H1 (cell line): Measurements from ENCODE around the gene TENT4B. TPM values are rescaled to one million over a fixed set of nuclear protein-coding genes. Genes with fewer than 3 reads are reported as not detected.

Experiments used
- CTCF ChIA-PET: fragments of 300-600 bp; sonication (Branson Sonifier 250); formaldehyde crosslinking; loops from one replicate; lab custom pipeline; 2021; ENCODE audit not compliant: partially characterized antibody; lab: Charles Lee
- POLR2A ChIA-PET: fragments of 300-600 bp; sonication (Branson Sonifier 250); formaldehyde crosslinking; loops from one replicate; lab custom pipeline; 2021; ENCODE audit warnings: inconsistent platforms; ENCODE audit not compliant: partially characterized antibody; lab: Charles Lee
- DNase-seq, 2 experiments: peaks; one replicate each; pipeline versions ENCODE4 v3.0.0 to v3.0.0-alpha.2; 2010 to 2022; ENCODE audit warnings: low spot score in 2 of 2, low read depth in 1 of 2, mixed read lengths in 1 of 2
- FAIRE-seq: peaks from 2 replicates; lab custom pipeline; 2011; peaks lifted over from hg19 to GRCh38; lab: Jason Lieb, UNC
- H2AFZ ChIP-seq: 2 replicates; pipeline ENCODE4 v1.8.1; 2012; ENCODE audit warnings: low read length, inconsistent platforms
- H2AK5ac ChIP-seq: 2 replicates; pipeline ENCODE4 v1.6.1; 2013; ENCODE audit warnings: low read depth, low read length
- H2BK120ac ChIP-seq: replicated peaks from 2 replicates; pipeline ENCODE3; 2013; ENCODE audit warnings: low read depth, low read length, inconsistent platforms
- H2BK12ac ChIP-seq: 2 replicates; pipeline ENCODE4 v1.6.1; 2013; ENCODE audit warnings: low read depth, low read length
- H2BK15ac ChIP-seq: 2 replicates; pipeline ENCODE4 v1.6.1; 2013; ENCODE audit warnings: low read length
- H2BK20ac ChIP-seq: 2 replicates; pipeline ENCODE4 v1.6.1; 2013; ENCODE audit warnings: low read length
- H2BK5ac ChIP-seq: 2 replicates; pipeline ENCODE4 v1.6.1; 2013; ENCODE audit warnings: low read depth, low read length
- H3K14ac ChIP-seq: 2 replicates; pipeline ENCODE4 v1.6.1; 2013; ENCODE audit warnings: inconsistent platforms; ENCODE audit not compliant: insufficient read length
- H3K18ac ChIP-seq: 2 replicates; pipeline ENCODE4 v1.6.1; 2013; ENCODE audit warnings: low read length; ENCODE audit errors: extremely low read depth
- H3K23ac ChIP-seq: 2 replicates; pipeline ENCODE4 v1.6.1; 2013; ENCODE audit warnings: inconsistent platforms; ENCODE audit not compliant: insufficient read length
- H3K23me2 ChIP-seq: 2 replicates; pipeline ENCODE4 v1.6.1; 2013; ENCODE audit warnings: low read depth, low read length
- H3K27ac ChIP-seq: 2 replicates; pipeline ENCODE4 v1.6.1; 2011; ENCODE audit warnings: low read depth, low read length, inconsistent platforms
- H3K27me3 ChIP-seq, 4 experiments: replicated peaks in 1 of 4; 1 replicate in 1 of 4; 2 replicates in 3 of 4; pipeline versions ENCODE4 v1.6.1 to v1.8.1; 2011 to 2013; ENCODE audit warnings: low read length in 3 of 4, mild to moderate bottlenecking in 3 of 4, inconsistent platforms in 2 of 4, mixed read lengths in 2 of 4, moderate library complexity in 1 of 4; ENCODE audit not compliant: control insufficient read depth in 3 of 4, insufficient read depth in 3 of 4; ENCODE audit errors: extremely low read depth in 1 of 4
- H3K36me3 ChIP-seq, 4 experiments: 2 replicates each; pipeline versions ENCODE4 v1.6.1 to v1.8.1; 2011 to 2013; ENCODE audit warnings: mild to moderate bottlenecking in 4 of 4, low read length in 3 of 4, moderate library complexity in 2 of 4, control low read depth in 1 of 4, inconsistent platforms in 1 of 4; ENCODE audit not compliant: insufficient read depth in 4 of 4, control insufficient read depth in 2 of 4
- H3K4ac ChIP-seq: replicated peaks from 2 replicates; pipeline ENCODE3; 2013; ENCODE audit warnings: low read length, low read depth, mixed read lengths, inconsistent platforms; ENCODE audit not compliant: insufficient read length
- H3K4me1 ChIP-seq, 4 experiments: replicated peaks in 1 of 4; 1 replicate in 1 of 4; 2 replicates in 3 of 4; pipeline versions ENCODE4 v1.6.1 to v1.8.1; 2011 to 2013; ENCODE audit warnings: low read length in 3 of 4, inconsistent platforms in 2 of 4, mixed read lengths in 1 of 4; ENCODE audit not compliant: insufficient read depth in 4 of 4, control insufficient read depth in 3 of 4
- H3K4me2 ChIP-seq, 2 experiments: 2 replicates each; pipeline versions ENCODE4 v1.6.1 to v1.8.1; 2011 to 2013; ENCODE audit warnings: low read depth in 2 of 2, low read length in 2 of 2, control low read depth in 1 of 2, inconsistent platforms in 1 of 2, mild to moderate bottlenecking in 1 of 2; ENCODE audit not compliant: insufficient read depth in 1 of 2
- H3K4me3 ChIP-seq, 4 experiments: fragments of 200-600, 300-600 bp in 1 of 4; sonication (generic), shearing (Covaris generic), sonication (Bioruptor Twin) in 1 of 4; 2 replicates each; pipeline versions ENCODE4 v1.5.1 to v1.8.1; 2011 to 2016; ENCODE audit warnings: low read length in 4 of 4, low read depth in 3 of 4, control low read depth in 2 of 4, inconsistent platforms in 2 of 4, mild to moderate bottlenecking in 2 of 4, mixed read lengths in 1 of 4, moderate library complexity in 1 of 4; ENCODE audit not compliant: insufficient read depth in 2 of 4; ENCODE audit errors: extremely low read depth in 1 of 4
- H3K56ac ChIP-seq: replicated peaks from 2 replicates; pipeline ENCODE3; 2013; ENCODE audit warnings: low read depth, mild to moderate bottlenecking, mixed read lengths, low read length, inconsistent platforms; ENCODE audit not compliant: insufficient read length
- H3K79me1 ChIP-seq: 2 replicates; pipeline ENCODE4 v1.6.1; 2013; ENCODE audit warnings: low read depth, low read length, control low read depth
- H3K79me2 ChIP-seq, 2 experiments: 2 replicates each; pipeline versions ENCODE4 v1.6.1 to v1.8.1; 2012 to 2013; ENCODE audit warnings: low read length in 2 of 2, mild to moderate bottlenecking in 2 of 2, inconsistent platforms in 1 of 2; ENCODE audit not compliant: insufficient read depth in 2 of 2, control insufficient read depth in 1 of 2
- H3K9ac ChIP-seq, 4 experiments: replicated peaks in 1 of 4; 1 replicate in 1 of 4; 2 replicates in 3 of 4; pipeline versions ENCODE4 v1.6.1 to v1.8.1; 2011 to 2013; ENCODE audit warnings: low read depth in 3 of 4, low read length in 3 of 4, control low read depth in 2 of 4, mild to moderate bottlenecking in 2 of 4, moderate library complexity in 2 of 4, inconsistent platforms in 1 of 4; ENCODE audit errors: extremely low read depth in 1 of 4
- H3K9me3 ChIP-seq, 2 experiments: 2 replicates each; pipeline versions ENCODE4 v1.6.1 to v1.8.1; 2012 to 2013; ENCODE audit warnings: mild to moderate bottlenecking in 2 of 2, moderate library complexity in 2 of 2, control low read depth in 1 of 2, inconsistent platforms in 1 of 2, low read depth in 1 of 2, low read length in 1 of 2, mixed read lengths in 1 of 2; ENCODE audit not compliant: insufficient read depth in 2 of 2
- H4K20me1 ChIP-seq, 2 experiments: replicated peaks in 1 of 2; 2 replicates each; pipeline versions ENCODE3 to v1.8.1; 2011 to 2013; ENCODE audit warnings: inconsistent platforms in 2 of 2, low read length in 2 of 2, mild to moderate bottlenecking in 1 of 2; ENCODE audit not compliant: insufficient read depth in 2 of 2, control insufficient read depth in 1 of 2
- H4K5ac ChIP-seq: 2 replicates; pipeline ENCODE4 v1.6.1; 2013; ENCODE audit warnings: low read length, low read depth, mixed read lengths, inconsistent platforms; ENCODE audit not compliant: insufficient read length
- H4K8ac ChIP-seq: 2 replicates; pipeline ENCODE4 v1.8.0; 2013; ENCODE audit warnings: mild to moderate bottlenecking, moderate library complexity, low read length, inconsistent platforms; ENCODE audit not compliant: insufficient read depth; ENCODE audit errors: extremely low read depth
- H4K91ac ChIP-seq: replicated peaks from 2 replicates; pipeline ENCODE3; 2013; ENCODE audit warnings: low read length, mixed read lengths, inconsistent platforms; ENCODE audit not compliant: insufficient read length
- EZH2 ChIP-seq: fragments of 200-600 bp; sonication (generic); IDR thresholded peaks from 2 replicates; pipeline ENCODE4 v1.7.1; 2012; ENCODE audit warnings: low read depth, mild to moderate bottlenecking, moderate library complexity, low read length, inconsistent platforms; ENCODE audit not compliant: severe bottlenecking
- TEAD4 ChIP-seq: IDR thresholded peaks from 2 replicates; pipeline ENCODE4 v1.6.1; 2012; ENCODE audit warnings: low read depth, low read length, inconsistent platforms, mixed read lengths
- WGBS, 2 experiments: shearing (Covaris generic) in 1 of 2; methylation state at CpG; one replicate each; pipeline versions ENCODE4 v1.1.6 to v1.1.7; 2013 to 2015; ENCODE audit warnings: low lambda C conversion rate in 2 of 2, mixed read lengths in 2 of 2, inconsistent platforms in 1 of 2, low coverage in 1 of 2, missing lambda C conversion rate in 1 of 2; ENCODE audit not compliant: insufficient replicate concordance in 2 of 2, insufficient coverage in 1 of 2, insufficient read length in 1 of 2; ENCODE audit errors: extremely low coverage in 1 of 2, missing lambda C conversion rate in 1 of 2; 5-methylcytosine and 5-hydroxymethylcytosine counted together
- polyA plus RNA-seq, 7 experiments: library from polyadenylated mRNA; depleted of rRNA in 3 of 7; stranded (reverse) in 5 of 7; unstranded in 2 of 7; fragments of >200 nt in 5 of 7; fragments of 200-250 nt in 2 of 7; gene quantifications; 1 replicate in 5 of 7; 2 replicates in 1 of 7; 4 replicates in 1 of 7; pipeline versions ENCODE4 v1.2.1 to v1.2.3, GENCODE V29; 2011 to 2013; ENCODE audit warnings: missing spikeins in 2 of 7, mixed read lengths in 2 of 7
- total RNA-seq: library from RNA; stranded (reverse); fragmentation: NEBNext Ultra II Directional; extraction: Animal tissue kit (Norgen Biotek cat#: 25700); gene quantifications from 2 replicates; pipeline ENCODE4 v1.2.1, GENCODE V29; 2021

Gene TENT4B
- total and polyA plus RNA-seq, 2 of the 8 experiments (the other 6 are each of a cell fraction or from before 2014, with no cell fraction given) = 4.2 to 15.7 TPM

GRCh38 chr16:50256604-50257003 is 103.5 kb downstream of the TENT4B start:
- H3K23ac ChIP-seq = no peak overlapping the region
- H3K79me1 ChIP-seq = no peaks in the 10 kb centered on the region; the same call in 1 of the 2 replicates
- no peak overlapping the region for H3K27ac ChIP-seq
- H2BK15ac ChIP-seq = no peak overlapping the region
- no peak overlapping the region for H3K18ac ChIP-seq
- ChIA-PET POLR2A (no interaction called here), CTCF (interaction anchor here (0.7 kb wide), 1 partner anchor 43 kb away, joined by 3 read pairs; no protein-coding TSS in a partner anchor)
- peaks cover 0 to 4% (median 1%) of the 10 kb centered on the region in 4 experiments; a peak in 2 of 7 replicates for H3K4me1 ChIP-seq
- no peak overlapping the region for H3K4ac ChIP-seq
- no peak overlapping the region for H4K8ac ChIP-seq
- H2BK20ac ChIP-seq = no peak overlapping the region
- H2BK12ac ChIP-seq = no peak overlapping the region
- no peaks in the 10 kb centered on the region for H3K79me2 ChIP-seq
- no peak overlapping the region for H2AK5ac ChIP-seq
- H2AFZ ChIP-seq = no peak overlapping the region
- H3K4me2 ChIP-seq = no peak overlapping the region
- 81% methylated on average over 1 of the region's 1 CpG; no CpG with 5 or more reads in 1 of the 2 experiments for WGBS, 2 experiments
- DNase-seq = no peak
- no peaks in the 10 kb centered on the region for H3K36me3 ChIP-seq
- no peak overlapping the region for H2BK120ac ChIP-seq
- no peak overlapping the region for H4K91ac ChIP-seq
- no peak for TF ChIP-seq TEAD4
- TF ChIP-seq EZH2 = no peak
- H3K56ac ChIP-seq = no peak overlapping the region
- H3K14ac ChIP-seq = no peak overlapping the region
- no peaks in the 10 kb centered on the region for H3K9me3 ChIP-seq
- no peak overlapping the region for H2BK5ac ChIP-seq
- no peaks in the 10 kb centered on the region for H3K23me2 ChIP-seq
- no peak overlapping the region for H3K4me3 ChIP-seq
- no peaks in the 10 kb centered on the region for H3K27me3 ChIP-seq
- no peak for FAIRE-seq
- no peak overlapping the region for H3K9ac ChIP-seq
- H4K5ac ChIP-seq = no peak overlapping the region
- no peaks in the 10 kb centered on the region for H4K20me1 ChIP-seq
